Neural crest cell (in vitro differentiated cells): ENCODE data around the gene MMAA. TPM values are rescaled to one million over a fixed set of nuclear protein-coding genes. Genes with fewer than 3 reads are reported as not detected.
"Not testable (repeated sequence)": the region's sequence is repeated elsewhere in the genome, so short reads cannot be mapped to it uniquely, and the experiment has no call there.

Source experiments
- DNase-seq: peaks from one replicate; pipeline ENCODE4 v3.0.0; 2021; ENCODE audit warnings: low read depth, mixed read lengths, low spot score
- H3K27ac Mint-ChIP-seq: one replicate; pipeline ENCODE4 v1.8.0; 2021; ENCODE audit warnings: mild to moderate bottlenecking, mixed read lengths; ENCODE audit not compliant: unreplicated experiment
- H3K27me3 Mint-ChIP-seq: 2 replicates; pipeline ENCODE4 v1.8.0; 2021; ENCODE audit warnings: low read depth, mild to moderate bottlenecking, mixed read lengths
- H3K36me3 Mint-ChIP-seq: 2 replicates; pipeline ENCODE4 v1.8.0; 2021; ENCODE audit warnings: low read depth, mild to moderate bottlenecking, mixed read lengths
- H3K4me1 Mint-ChIP-seq: 2 replicates; pipeline ENCODE4 v1.8.0; 2021; ENCODE audit warnings: mixed read lengths
- H3K4me3 Mint-ChIP-seq: one replicate; pipeline ENCODE4 v1.8.0; 2021; ENCODE audit warnings: mild to moderate bottlenecking, mixed read lengths
- H3K9me3 Mint-ChIP-seq: 2 replicates; pipeline ENCODE4 v1.8.0; 2021; ENCODE audit warnings: mixed read lengths
- CTCF ChIP-seq: fragments of 200-600 bp; sonication (generic); conservative IDR thresholded peaks from 2 replicates; pipeline ENCODE4 v1.5.0; 2021; ENCODE audit warnings: antibody characterized with exemption, mild to moderate bottlenecking
- total RNA-seq: library from RNA; stranded (reverse); gene quantifications from 2 replicates; pipeline ENCODE4 v1.2.1, GENCODE V29; 2021

Gene MMAA
- total RNA-seq, 1 donor from 2014 or later, result 4.9 TPM

- Mint-ChIP-seq H3K9me3 (no peaks in the 10 kb centered on the region), H3K36me3 (no peaks in the 10 kb centered on the region)
- TF ChIP-seq CTCF, result no peak
Measured at GRCh38 chr4:145614233-145614610, 5.0 kb upstream of the MMAA start.

DNA sequence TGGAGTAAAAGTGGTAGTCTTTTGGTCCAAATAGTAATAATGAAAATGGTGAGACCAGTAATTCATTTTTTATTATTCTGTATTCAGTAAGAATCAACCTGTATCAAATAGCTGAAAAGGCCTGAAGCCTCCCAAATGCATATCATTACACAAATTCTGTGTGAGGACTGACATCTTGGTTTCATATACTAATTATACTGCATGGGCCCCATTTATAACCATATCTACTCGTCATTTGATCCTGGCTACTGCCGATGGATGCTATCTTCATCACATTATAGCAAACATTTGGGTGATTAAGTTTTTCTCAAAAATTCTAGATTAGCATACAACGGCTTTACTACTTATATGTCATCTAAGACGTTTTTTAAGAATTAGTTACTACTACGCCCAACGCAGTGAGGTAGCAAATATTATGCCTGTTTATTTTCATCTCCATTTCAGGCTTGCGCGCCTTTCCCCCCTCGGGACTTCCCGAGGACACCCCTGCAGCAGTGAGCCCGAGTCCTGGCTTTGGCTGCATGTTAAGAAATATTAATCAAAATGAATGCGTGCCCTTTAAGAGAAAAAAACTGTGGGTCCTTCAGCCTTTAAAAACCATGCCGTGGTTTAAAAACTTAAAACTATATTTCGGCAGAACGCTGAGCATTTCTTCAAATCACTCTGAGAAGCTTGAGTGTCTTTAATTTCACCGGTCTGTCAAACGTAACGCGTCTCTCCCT is 814 bp upstream of the MMAA start:
- Mint-ChIP-seq H3K36me3 (peaks cover 9% of the 10 kb centered on the region), H3K4me1 (peaks cover 28% of the 10 kb centered on the region), H3K27me3 (peaks cover 3% of the 10 kb centered on the region), H3K9me3 (peaks cover 4% of the 10 kb centered on the region), H3K27ac (peak overlapping the region; percentile 51), H3K4me3 (peak overlapping the region; percentile 95)
- no peak for DNase-seq
- TF ChIP-seq CTCF, result no peak

More at GRCh38 chr4:145614233-145614610, 5.0 kb upstream of the MMAA start:
- H3K4me3 Mint-ChIP-seq, result no peak overlapping the region
- H3K27me3 Mint-ChIP-seq, result peaks cover 3% of the 10 kb centered on the region
- peaks cover 13% of the 10 kb centered on the region for H3K4me1 Mint-ChIP-seq
- H3K27ac Mint-ChIP-seq, result no peak overlapping the region
- no peak for DNase-seq

DNA sequence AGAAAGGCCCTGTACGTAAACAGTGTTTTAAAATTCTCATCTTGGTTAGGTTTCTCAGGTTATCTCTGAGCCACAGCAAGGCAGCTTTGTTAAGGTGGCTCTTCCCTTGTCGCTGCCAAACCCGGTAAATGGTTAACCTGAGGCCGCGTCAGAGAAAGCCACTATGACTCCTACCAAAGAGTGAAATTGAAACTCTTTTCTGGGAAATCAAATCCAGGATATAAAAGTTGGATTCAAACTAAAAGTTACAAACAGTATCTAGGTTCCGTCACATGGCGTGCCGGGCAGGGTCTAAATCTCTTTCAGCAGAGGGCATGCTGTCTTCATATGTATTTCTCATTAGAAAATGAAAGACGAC is 433 bp downstream of the MMAA start:
- peaks cover 4% of the 10 kb centered on the region for H3K9me3 Mint-ChIP-seq
- H3K4me1 Mint-ChIP-seq, result peaks cover 28% of the 10 kb centered on the region
- TF ChIP-seq CTCF, result no peak
- H3K4me3 Mint-ChIP-seq, result peak overlapping the region; percentile 95
- peaks cover under 1% of the 10 kb centered on the region for H3K27me3 Mint-ChIP-seq
- peak overlapping the region; percentile 96 for H3K27ac Mint-ChIP-seq
- DNase-seq, result no peak
- H3K36me3 Mint-ChIP-seq, result peaks cover 13% of the 10 kb centered on the region

- Mint-ChIP-seq H3K4me1 (peaks cover 28% of the 10 kb centered on the region), H3K36me3 (peaks cover 13% of the 10 kb centered on the region), H3K4me3 (peak overlapping the region; percentile 41)
- not testable (repeated sequence) for H3K9me3 Mint-ChIP-seq, H3K27ac Mint-ChIP-seq, H3K27me3 Mint-ChIP-seq, DNase-seq
Measured at GRCh38 chr4:145622067-145622466, 2.9 kb downstream of the MMAA start.

GRCh38 chr4:145623831-145624230 is 4.6 kb downstream of the MMAA start:
- Mint-ChIP-seq H3K4me3 (no peak overlapping the region), H3K27me3 (no peaks in the 10 kb centered on the region), H3K9me3 (peaks cover 4% of the 10 kb centered on the region), H3K4me1 (peaks cover 16% of the 10 kb centered on the region), H3K27ac (no peak overlapping the region), H3K36me3 (peaks cover 13% of the 10 kb centered on the region)
- no peak for TF ChIP-seq CTCF
- DNase-seq, result no peak
